UCSD-AML1 (cell line): ENCODE data around the gene SYNE1.
"Not testable (repeated sequence)": the region's sequence is repeated elsewhere in the genome, so short reads cannot be mapped to it uniquely, and the experiment has no call there.

ENCODE experiments used
- DNase-seq: peaks from one replicate; lab custom pipeline; 2025; ENCODE audit not compliant: unreplicated experiment; lab: John Stamatoyannopoulos, UW

The SYNE1 gene

GRCh38 chr6:152428126-152428525, 209.0 kb downstream of the SYNE1 start:
- no peak for DNase-seq

- DNase-seq = no peak
Observed at GRCh38 chr6:152426276-152426675, 210.9 kb downstream of the SYNE1 start.

GRCh38 chr6:152423216-152424103, 213.7 kb downstream of the SYNE1 start:
- no peak for DNase-seq

- not testable (repeated sequence) for DNase-seq
Observed at GRCh38 chr6:152421496-152421895, 215.7 kb downstream of the SYNE1 start.

GRCh38 chr6:152420696-152421095, 216.5 kb downstream of the SYNE1 start:
- no peak for DNase-seq

GRCh38 chr6:152418551-152418950, 218.6 kb downstream of the SYNE1 start:
- no peak for DNase-seq

GRCh38 chr6:152416652-152417051, 220.5 kb downstream of the SYNE1 start:
- DNase-seq = no peak

- DNase-seq = no peak
Observed at GRCh38 chr6:152404936-152405595, 232.1 kb downstream of the SYNE1 start.

GRCh38 chr6:152404086-152404857, 232.9 kb downstream of the SYNE1 start:
- DNase-seq = no peak

GRCh38 chr6:152402791-152403190, 234.4 kb downstream of the SYNE1 start:
- DNase-seq = no peak

GRCh38 chr6:152401978-152402377, 235.2 kb downstream of the SYNE1 start:
- DNase-seq = no peak

GRCh38 chr6:152399399-152399798, 237.8 kb downstream of the SYNE1 start:
- DNase-seq = no peak

- no peak for DNase-seq
Observed at GRCh38 chr6:152398993-152399392, 238.2 kb downstream of the SYNE1 start.

GRCh38 chr6:152398316-152398715, 238.8 kb downstream of the SYNE1 start:
- DNase-seq = no peak

GRCh38 chr6:152394303-152394702, 242.9 kb downstream of the SYNE1 start:
- DNase-seq = no peak

GRCh38 chr6:152391179-152391880, 245.8 kb downstream of the SYNE1 start:
- no peak for DNase-seq

GRCh38 chr6:152387091-152387490, 250.1 kb downstream of the SYNE1 start:
- DNase-seq = no peak

GRCh38 chr6:152386131-152386530, 251.0 kb downstream of the SYNE1 start:
- DNase-seq = no peak

- no peak for DNase-seq
Observed at GRCh38 chr6:152380993-152381898, 255.9 kb downstream of the SYNE1 start.

GRCh38 chr6:152380351-152380767, 256.8 kb downstream of the SYNE1 start:
- no peak for DNase-seq
